GM12874 (cell line): ENCODE results near the gene CUX1.

Source experiments
- CTCF ChIP-seq: IDR thresholded peaks from 2 replicates; pipeline ENCODE4 v1.5.1; 2011; ENCODE audit warnings: low read depth, mild to moderate bottlenecking, control low read depth, low read length, moderate library complexity; ENCODE audit not compliant: insufficient read depth

The CUX1 gene

GRCh38 chr7:102258749-102259107 is 441.3 kb downstream of the CUX1 start:
- no peak for TF ChIP-seq CTCF

- TF ChIP-seq CTCF, result no peak
Observed at GRCh38 chr7:102260856-102261255, 443.4 kb downstream of the CUX1 start.

- TF ChIP-seq CTCF, result no peak
Observed at GRCh38 chr7:102261451-102261850, 444.0 kb downstream of the CUX1 start.

GRCh38 chr7:102262546-102262945 is 445.1 kb downstream of the CUX1 start:
- TF ChIP-seq CTCF, result no peak

- TF ChIP-seq CTCF, result no peak
Observed at GRCh38 chr7:102264367-102264891, 447.0 kb downstream of the CUX1 start.

- no peak for TF ChIP-seq CTCF
Observed at GRCh38 chr7:102266541-102266940, 449.1 kb downstream of the CUX1 start.

GRCh38 chr7:102268635-102269034 is 451.2 kb downstream of the CUX1 start:
- no peak for TF ChIP-seq CTCF
